CD4-positive, alpha-beta T cell treated with Interferon gamma for 1 hour (primary cell): Measurements from ENCODE around the gene PRKAG3.
"Not testable (repeated sequence)": the region's sequence is repeated elsewhere in the genome, so short reads cannot be mapped to it uniquely, and the experiment has no call there.

Experiments used
- DNase-seq: peaks from one replicate; pipeline ENCODE4 v3.0.0-alpha.2; 2020

Gene PRKAG3

DNA sequence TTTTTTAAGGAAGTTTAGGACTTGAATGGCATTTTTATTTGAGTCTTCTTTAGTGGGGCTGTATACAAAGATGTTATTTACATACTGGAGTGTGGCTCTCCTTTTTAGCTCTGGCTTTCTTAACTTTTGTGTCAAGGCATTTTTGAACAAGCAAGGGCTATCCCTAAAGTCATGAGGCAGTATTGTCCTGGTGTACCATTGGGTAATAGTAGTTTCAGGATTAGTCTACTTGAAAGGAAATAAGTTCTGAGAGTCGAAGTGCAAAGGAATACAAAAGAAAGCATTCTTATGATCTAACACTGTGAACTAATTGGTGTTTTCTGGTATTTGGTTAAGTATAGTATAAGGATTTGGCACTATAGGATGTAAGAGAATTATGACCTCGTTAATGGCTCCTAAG lies 51.6 kb downstream of the PRKAG3 start:
- DNase-seq = no peak

DNA sequence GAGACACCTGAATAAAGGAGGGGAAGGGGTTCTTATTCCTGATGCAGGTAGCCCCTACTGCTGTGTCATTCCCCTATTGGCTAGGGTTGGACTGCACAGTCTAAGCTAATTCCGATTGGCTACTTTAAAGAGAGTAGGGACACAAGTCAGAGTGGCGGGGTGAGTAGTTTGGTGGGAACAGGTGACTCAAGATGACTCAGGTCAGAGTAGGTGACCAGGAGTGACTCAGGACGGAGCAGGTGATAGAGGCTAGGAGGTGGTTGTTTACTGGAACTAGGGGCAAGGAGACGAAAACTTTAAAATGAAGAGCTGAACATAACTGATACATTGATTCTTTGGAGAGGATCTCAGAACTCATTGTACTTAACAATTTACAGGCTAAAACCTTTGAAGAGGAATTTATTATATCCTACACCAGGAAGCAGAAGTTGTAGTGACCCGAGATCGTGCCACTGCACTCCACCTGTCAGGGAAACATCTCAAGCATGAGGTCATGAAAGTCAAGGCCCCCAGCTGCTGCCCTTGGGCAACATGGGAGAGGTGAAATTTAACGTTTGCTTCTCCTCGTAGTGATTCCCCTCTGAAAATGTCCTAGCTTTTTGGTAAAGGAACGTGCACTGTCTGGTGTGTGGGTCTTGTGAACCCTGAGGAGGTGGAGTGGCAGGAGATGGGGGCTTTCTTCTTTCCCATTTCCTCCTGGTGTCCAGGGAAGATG lies 54.2 kb downstream of the PRKAG3 start:
- DNase-seq = no peak

GRCh38 chr2:218776488-218776887 lies 55.1 kb downstream of the PRKAG3 start:
- no peak for DNase-seq

DNA sequence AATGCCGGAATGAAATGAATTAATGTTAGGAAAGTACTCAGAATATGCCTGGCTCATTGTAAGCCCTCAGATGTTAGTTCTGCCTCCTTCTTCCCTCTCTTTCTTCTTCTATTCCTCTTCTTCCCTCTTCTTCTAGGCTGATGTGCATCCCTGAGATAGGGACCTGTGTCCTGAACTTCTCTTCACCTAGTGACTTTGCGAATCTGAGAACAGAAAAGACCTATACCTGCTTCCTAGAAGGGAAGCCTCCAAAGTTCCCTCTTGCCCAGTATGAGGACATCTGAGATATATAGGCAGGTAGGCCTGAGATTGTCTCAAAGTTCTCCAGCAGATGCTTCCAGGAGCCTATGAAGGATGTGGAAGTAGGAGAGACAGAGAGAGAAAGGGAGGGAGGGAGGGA lies 57.7 kb downstream of the PRKAG3 start:
- no peak for DNase-seq

DNA sequence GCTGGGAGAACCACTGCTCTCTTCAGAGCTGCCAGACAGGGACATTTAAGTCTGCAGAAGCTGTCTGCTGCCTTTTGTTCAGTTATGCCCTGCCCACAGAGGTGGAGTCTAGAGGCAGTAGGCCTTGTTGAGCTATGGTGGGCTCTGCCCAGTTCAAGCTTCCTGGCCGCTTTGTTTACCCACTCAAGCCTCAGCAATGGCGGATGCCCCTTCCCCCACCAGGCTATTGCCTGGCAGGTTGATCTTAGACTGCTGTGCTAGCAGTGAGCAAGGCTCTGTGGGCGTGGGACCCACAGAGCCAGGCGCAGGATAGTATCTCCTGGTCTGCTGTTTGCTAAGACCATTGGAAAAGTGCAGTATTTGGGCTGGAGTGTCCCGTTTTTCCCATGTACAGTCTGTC lies 58.8 kb downstream of the PRKAG3 start:
- not testable (repeated sequence) for DNase-seq
